ENCODE measurements around the gene IFT172. TPM values are rescaled to one million over a fixed set of nuclear protein-coding genes. Genes with fewer than 3 reads are reported as not detected.

The IFT172 gene
- total RNA-seq, 2 donors from 2014 or later, result 32.6 to 42.8 TPM

DNA sequence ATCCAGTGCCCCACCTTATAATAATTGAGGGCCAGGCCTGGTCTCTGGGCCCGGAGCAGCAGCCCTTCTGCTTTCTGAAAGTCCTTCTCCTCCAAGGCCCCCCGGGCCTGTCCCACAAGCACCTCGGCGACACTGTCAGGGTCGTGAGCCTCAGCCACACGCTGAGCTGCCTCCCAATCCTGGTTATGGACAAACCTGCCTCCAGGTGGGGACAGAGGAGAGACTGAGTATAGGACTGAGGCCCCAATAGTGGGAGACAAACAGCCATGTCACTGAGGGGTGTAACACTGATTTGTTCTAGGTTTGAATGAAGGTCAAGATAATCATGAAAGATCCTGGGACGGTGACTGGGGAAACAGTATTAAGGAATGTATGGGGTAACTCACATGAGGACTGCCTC is 35.6 kb downstream of the IFT172 start:
- no peak for DNase-seq (ENCODE audit: low spot score)
- H3K4me3 ChIP-seq, result no peak overlapping the region
- H3K27me3 ChIP-seq (replicated peaks; ENCODE audit: insufficient read depth), result no peaks in the 10 kb centered on the region
- no peaks in the 10 kb centered on the region for H3K9me3 ChIP-seq
- 92% methylated on average over 7 of the region's 7 CpGs for WGBS
- peaks cover 6 to 15% of the 10 kb centered on the region in 2 donors for H3K36me3 ChIP-seq
- TF ChIP-seq, protein P1, sequence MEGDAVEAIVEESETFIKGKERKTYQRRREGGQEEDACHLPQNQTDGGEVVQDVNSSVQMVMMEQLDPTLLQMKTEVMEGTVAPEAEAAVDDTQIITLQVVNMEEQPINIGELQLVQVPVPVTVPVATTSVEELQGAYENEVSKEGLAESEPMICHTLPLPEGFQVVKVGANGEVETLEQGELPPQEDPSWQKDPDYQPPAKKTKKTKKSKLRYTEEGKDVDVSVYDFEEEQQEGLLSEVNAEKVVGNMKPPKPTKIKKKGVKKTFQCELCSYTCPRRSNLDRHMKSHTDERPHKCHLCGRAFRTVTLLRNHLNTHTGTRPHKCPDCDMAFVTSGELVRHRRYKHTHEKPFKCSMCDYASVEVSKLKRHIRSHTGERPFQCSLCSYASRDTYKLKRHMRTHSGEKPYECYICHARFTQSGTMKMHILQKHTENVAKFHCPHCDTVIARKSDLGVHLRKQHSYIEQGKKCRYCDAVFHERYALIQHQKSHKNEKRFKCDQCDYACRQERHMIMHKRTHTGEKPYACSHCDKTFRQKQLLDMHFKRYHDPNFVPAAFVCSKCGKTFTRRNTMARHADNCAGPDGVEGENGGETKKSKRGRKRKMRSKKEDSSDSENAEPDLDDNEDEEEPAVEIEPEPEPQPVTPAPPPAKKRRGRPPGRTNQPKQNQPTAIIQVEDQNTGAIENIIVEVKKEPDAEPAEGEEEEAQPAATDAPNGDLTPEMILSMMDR (IDR thresholded peaks at IDR 0.05), result no peak
- TF ChIP-seq POLR2AphosphoS5 (IDR thresholded peaks at IDR 0.05) (no peak), POLR2A (IDR thresholded peaks at IDR 0.05) (no peak)
- no peaks in the 10 kb centered on the region for H3K4me1 ChIP-seq (replicated peaks)
- intact Hi-C loops (cut with DNase I), result no loop called here
- H3K27ac ChIP-seq, result no peak overlapping the region

DNA sequence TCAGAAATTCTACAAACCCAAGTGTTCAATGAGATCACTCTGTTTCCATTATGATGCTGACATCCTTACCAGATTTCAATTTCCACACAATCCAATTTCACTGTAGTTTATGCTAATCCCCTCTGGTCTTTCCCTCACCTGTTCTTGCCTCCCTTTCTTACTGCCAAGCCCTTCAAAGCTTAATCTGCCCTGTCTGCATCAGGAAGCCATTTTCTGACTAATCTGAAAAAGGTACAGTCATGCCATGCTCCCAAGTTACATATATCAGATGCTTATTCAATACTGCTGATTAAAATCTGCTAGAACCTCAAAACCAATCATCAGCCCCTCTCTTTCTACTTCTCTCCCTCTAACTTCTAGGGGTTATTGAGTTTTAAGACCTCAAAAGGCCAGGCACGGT is 38.4 kb downstream of the IFT172 start:
- Histone ChIP-seq H3K4me3 (no peak overlapping the region), H3K27me3 (replicated peaks; ENCODE audit: insufficient read depth) (no peaks in the 10 kb centered on the region), H3K27ac (no peak overlapping the region), H3K9me3 (no peaks in the 10 kb centered on the region), H3K36me3 (peaks cover 6 to 11% of the 10 kb centered on the region in 2 donors), H3K4me1 (replicated peaks) (no peaks in the 10 kb centered on the region)
- 91% methylated on average over 1 of the region's 1 CpG for WGBS
- TF ChIP-seq POLR2AphosphoS5 (IDR thresholded peaks at IDR 0.05) (no peak), POLR2A (IDR thresholded peaks at IDR 0.05) (no peak)
- TF ChIP-seq, protein P1 (IDR thresholded peaks at IDR 0.05), result no peak
- intact Hi-C loops (cut with DNase I), result no loop called here
- DNase-seq (ENCODE audit: low spot score), result no peak

DNA sequence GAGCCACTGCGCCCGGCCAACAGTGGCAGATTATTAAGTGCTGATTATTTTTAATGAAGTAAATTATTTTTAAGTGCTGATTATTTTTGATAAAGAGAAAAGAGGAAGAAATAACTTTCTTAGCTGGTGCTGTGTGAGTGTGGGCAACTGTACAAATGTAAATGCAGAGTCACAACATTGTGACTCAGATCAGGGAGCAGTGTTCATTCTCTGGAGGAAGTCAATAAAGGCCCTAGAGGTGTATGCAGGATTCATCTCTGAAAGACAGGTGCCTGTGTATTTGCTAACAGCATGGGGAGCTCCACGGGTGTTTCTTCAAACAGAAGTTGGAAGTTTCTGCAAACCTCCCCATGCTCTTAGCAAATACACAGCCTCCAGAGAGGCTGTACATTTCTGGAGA is 41.2 kb downstream of the IFT172 start:
- Histone ChIP-seq H3K27ac (no peak overlapping the region), H3K27me3 (replicated peaks; ENCODE audit: insufficient read depth) (no peaks in the 10 kb centered on the region), H3K4me1 (replicated peaks) (peaks cover 3% of the 10 kb centered on the region), H3K4me3 (no peak overlapping the region), H3K36me3 (peaks cover 0 to 5% of the 10 kb centered on the region in 2 donors), H3K9me3 (no peaks in the 10 kb centered on the region)
- DNase-seq (ENCODE audit: low spot score), result no peak
- 59% methylated on average over 3 of the region's 3 CpGs for WGBS
- TF ChIP-seq, protein P1 (IDR thresholded peaks at IDR 0.05), result no peak
- no peak for TF ChIP-seq POLR2A (IDR thresholded peaks at IDR 0.05)
- TF ChIP-seq POLR2AphosphoS5 (IDR thresholded peaks at IDR 0.05), result no peak
- intact Hi-C loops (cut with DNase I), result no loop called here

DNA sequence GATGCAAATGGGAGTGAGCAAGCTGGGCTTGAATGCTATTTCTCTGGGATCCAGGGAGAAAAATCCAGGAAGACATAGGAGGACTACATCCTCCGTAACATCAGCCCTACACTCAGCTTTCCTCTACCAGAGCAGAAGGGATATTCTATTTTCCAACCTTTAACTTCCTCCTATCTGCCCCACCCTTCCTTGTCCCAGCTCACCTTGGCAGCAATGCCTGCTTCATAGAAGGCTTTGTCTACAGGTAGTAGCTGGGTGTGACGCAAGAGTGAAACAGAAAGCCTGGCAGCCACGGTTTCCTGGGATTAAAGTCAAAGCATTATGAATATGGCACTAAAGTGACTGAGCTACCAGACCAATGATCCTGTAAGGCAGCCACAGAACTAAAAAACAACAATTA is 43.5 kb downstream of the IFT172 start:
- TF ChIP-seq POLR2A (IDR thresholded peaks at IDR 0.05) (peak; percentile 39), POLR2AphosphoS5 (IDR thresholded peaks at IDR 0.05) (peak; percentile 96)
- TF ChIP-seq, protein P1 (IDR thresholded peaks at IDR 0.05), result no peak
- 66% methylated on average over 3 of the region's 3 CpGs for WGBS
- Histone ChIP-seq H3K36me3 (peaks cover 2 to 6% of the 10 kb centered on the region in 2 donors), H3K27ac (peak overlapping the region; percentile 74 to 81), H3K4me3 (no peak overlapping the region), H3K27me3 (replicated peaks; ENCODE audit: insufficient read depth) (no peaks in the 10 kb centered on the region), H3K9me3 (no peaks in the 10 kb centered on the region), H3K4me1 (replicated peaks) (peaks cover 3% of the 10 kb centered on the region)
- peak; percentile 95 for DNase-seq (ENCODE audit: low spot score)
- intact Hi-C loops (cut with DNase I), result no loop called here

DNA sequence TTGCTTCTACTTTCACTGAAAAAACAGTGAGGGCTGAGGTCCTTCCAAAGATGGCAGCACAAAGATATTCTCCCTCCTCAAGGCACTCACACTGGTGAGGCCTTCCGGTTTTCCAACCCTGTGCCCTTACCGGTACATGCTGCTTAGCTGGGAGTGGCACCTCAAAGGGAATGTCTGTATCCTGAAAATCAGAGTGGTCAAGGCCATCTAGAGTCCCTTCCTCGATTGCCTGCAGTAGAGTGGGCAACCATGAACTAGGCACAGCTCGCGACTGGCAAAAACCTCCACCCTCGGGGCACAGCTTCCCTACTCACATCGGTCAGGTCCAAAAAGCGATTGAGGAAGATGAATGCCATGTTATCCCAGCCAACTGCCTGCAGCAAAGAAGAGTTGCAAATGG is 43.9 kb downstream of the IFT172 start:
- intact Hi-C loops (cut with DNase I), result no loop called here
- WGBS, result 87% methylated on average over 8 of the region's 8 CpGs

More for the DNA sequence above, 43.9 kb downstream of the IFT172 start:
- Histone ChIP-seq H3K4me3 (no peak overlapping the region), H3K27me3 (replicated peaks; ENCODE audit: insufficient read depth) (no peaks in the 10 kb centered on the region), H3K9me3 (no peaks in the 10 kb centered on the region), H3K27ac (peak overlapping the region; percentile 74 to 81), H3K4me1 (replicated peaks) (peaks cover 3% of the 10 kb centered on the region), H3K36me3 (peaks cover 6 to 9% of the 10 kb centered on the region in 2 donors)
- no peak for DNase-seq (ENCODE audit: low spot score)
- no peak for TF ChIP-seq POLR2A (IDR thresholded peaks at IDR 0.05)
- no peak for TF ChIP-seq POLR2AphosphoS5 (IDR thresholded peaks at IDR 0.05)
- TF ChIP-seq, protein P1 (IDR thresholded peaks at IDR 0.05), result no peak
